HepG2 (cell line): ENCODE results near the gene RIMOC1. TPM values are rescaled to one million over a fixed set of nuclear protein-coding genes. Genes with fewer than 3 reads are reported as not detected.

Experiments used
- BRCA1 ChIP-seq: sonication (generic); formaldehyde crosslinking; IDR thresholded peaks from 2 replicates; pipeline ENCODE4 v1.4.0; 2020; ENCODE audit warnings: missing genetic modification reagents
- HNRNPK ChIP-seq: fragments of 200-400 bp; formaldehyde crosslinking; IDR thresholded peaks from 2 replicates; pipeline ENCODE4 v1.6.1; 2018; ENCODE audit warnings: low read length, low read depth, moderate library complexity, mild to moderate bottlenecking; ENCODE audit not compliant: poor library complexity, severe bottlenecking
- KDM5B ChIP-seq: sonication (generic); formaldehyde crosslinking; IDR thresholded peaks from 2 replicates; pipeline ENCODE4 v1.4.0; 2020; ENCODE audit warnings: missing genetic modification reagents, mild to moderate bottlenecking, borderline replicate concordance
- MXD4 ChIP-seq: IDR thresholded peaks from 2 replicates; pipeline ENCODE4 v1.6.1; 2016; ENCODE audit warnings: mild to moderate bottlenecking, missing biosample characterization, missing genetic modification reagents
- NR0B2 ChIP-seq: sonication (generic); formaldehyde crosslinking; IDR thresholded peaks from 2 replicates; pipeline ENCODE4 v1.4.0; 2020; ENCODE audit warnings: mild to moderate bottlenecking, missing genetic modification reagents
- RARG ChIP-seq: sonication (generic); formaldehyde crosslinking; IDR thresholded peaks from 2 replicates; pipeline ENCODE4 v1.4.0; 2020; ENCODE audit warnings: low read depth, mild to moderate bottlenecking, missing genetic modification reagents
- SMARCE1 ChIP-seq: fragments of 450-650 bp; IDR thresholded peaks from 2 replicates; pipeline ENCODE4 v1.6.1; 2017; ENCODE audit warnings: borderline replicate concordance
- TBX2 ChIP-seq: sonication (generic); formaldehyde crosslinking; IDR thresholded peaks from 2 replicates; pipeline ENCODE4 v1.5.0; 2020; ENCODE audit warnings: missing genetic modification reagents, mild to moderate bottlenecking, borderline replicate concordance
- XRCC5 ChIP-seq: fragments of 200-400 bp; formaldehyde crosslinking; optimal IDR thresholded peaks from 2 replicates; pipeline ENCODE3; 2017; ENCODE audit warnings: mild to moderate bottlenecking, low read length
- ZBTB43 ChIP-seq: sonication (generic); formaldehyde crosslinking; conservative IDR thresholded peaks from 2 replicates; pipeline ENCODE4 v1.4.0; 2020; ENCODE audit warnings: missing genetic modification reagents
- ZNF275 ChIP-seq: sonication (generic); formaldehyde crosslinking; IDR thresholded peaks from 2 replicates; pipeline ENCODE4 v1.8.0; 2022; ENCODE audit warnings: missing genetic modification reagents, mild to moderate bottlenecking, inconsistent platforms, borderline replicate concordance
- ZNF430 ChIP-seq: sonication (generic); formaldehyde crosslinking; IDR thresholded peaks from 2 replicates; pipeline ENCODE4 v1.9.0; 2021; ENCODE audit warnings: mild to moderate bottlenecking, missing genetic modification reagents
- ZNF44 ChIP-seq: sonication (generic); formaldehyde crosslinking; IDR thresholded peaks from 2 replicates; pipeline ENCODE4 v1.5.1; 2020; ENCODE audit warnings: mild to moderate bottlenecking, missing genetic modification reagents
- ZNF609 ChIP-seq: sonication (generic); formaldehyde crosslinking; IDR thresholded peaks from 2 replicates; pipeline ENCODE4 v1.4.0; 2020; ENCODE audit warnings: mild to moderate bottlenecking, missing genetic modification reagents, borderline replicate concordance
- ZNF619 ChIP-seq: sonication (generic); formaldehyde crosslinking; IDR thresholded peaks from 2 replicates; pipeline ENCODE4 v1.4.0; 2020; ENCODE audit warnings: mild to moderate bottlenecking, missing genetic modification reagents
- ZUFSP ChIP-seq: sonication (generic); formaldehyde crosslinking; IDR thresholded peaks from 2 replicates; pipeline ENCODE4 v1.9.0; 2021; ENCODE audit warnings: missing genetic modification reagents, mild to moderate bottlenecking, borderline replicate concordance
- polyA plus RNA-seq, 8 experiments: library from polyadenylated mRNA; depleted of rRNA in 3 of 8; stranded (reverse) in 7 of 8; unstranded in 1 of 8; fragments of >200 nt; fragmentation: Illumina TruSeq in 4 of 8; extraction: Trizol in 4 of 8; gene quantifications; 2 replicates each; pipeline versions ENCODE4 v1.2.1 to v1.2.3, GENCODE V29; 2011 to 2016; ENCODE audit warnings: low read depth in 4 of 8, missing spikeins in 1 of 8, mixed read lengths in 1 of 8; ENCODE audit not compliant: insufficient read depth in 1 of 8
- total RNA-seq, 5 experiments: library from RNA; depleted of rRNA; stranded (reverse); fragments of >200 nt; fragmentation: Illumina TruSeq; extraction: Trizol; gene quantifications; 2 replicates each; pipeline ENCODE4 v1.2.3, GENCODE V29; 2016; ENCODE audit warnings: low read depth in 1 of 5

Gene RIMOC1
- total and polyA plus RNA-seq, 2 of the 13 experiments (the other 11 are each of a cell fraction or from before 2014, with no cell fraction given): 16.3 to 16.9 TPM

- TF ChIP-seq MXD4 (CRISPR knock-in tag): peak; percentile 94
- TF ChIP-seq XRCC5: peak; percentile 41
- peak; percentile 86; the same call in 1 of the 2 replicates for TF ChIP-seq BRCA1 (CRISPR knock-in tag)
- TF ChIP-seq ZNF275: 0 out of 2 replicates have a peak, but pooled peaks have one; percentile 80
- TF ChIP-seq ZBTB43 (CRISPR knock-in tag): no peak
- peak; percentile 79; the same call in 1 of the 2 replicates for TF ChIP-seq TBX2 (CRISPR knock-in tag)
- TF ChIP-seq ZNF430 (CRISPR knock-in tag): peak; percentile 46; the same call in 1 of the 2 replicates
- TF ChIP-seq ZUFSP (CRISPR knock-in tag): no peak
- no peak for TF ChIP-seq HNRNPK
- TF ChIP-seq KDM5B (CRISPR knock-in tag): peak; percentile 93
- TF ChIP-seq SMARCE1: no peak
- TF ChIP-seq RARG (CRISPR knock-in tag): no peak
- 0 out of 2 replicates have a peak, but pooled peaks have one; percentile 57 for TF ChIP-seq ZNF619 (CRISPR knock-in tag)
- 0 out of 2 replicates have a peak, but pooled peaks have one; percentile 45 for TF ChIP-seq ZNF44 (CRISPR knock-in tag)
- TF ChIP-seq ZNF609 (CRISPR knock-in tag): peak; percentile 69; the same call in 1 of the 2 replicates
- 0 out of 2 replicates have a peak, but pooled peaks have one; percentile 39 for TF ChIP-seq NR0B2 (CRISPR knock-in tag)
Observed at GRCh38 chr5:41903892-41904799, at the start of gene RIMOC1 (continued).
